Ovary (tissue), 3 donors: ENCODE data around the gene COQ8A.

Experiments used
- CTCF ChIP-seq, 3 donors: fragments of 450-650 bp in 2 of 3; fragments of 200-600 bp in 1 of 3; IDR thresholded peaks; one replicate each; pipeline versions ENCODE4 v1.5.1 to v1.8.0; 2016 to 2022; ENCODE audit warnings: antibody characterized with exemption in 3 of 3, mild to moderate bottlenecking in 1 of 3
- EP300 ChIP-seq: sonication (generic); formaldehyde crosslinking; IDR thresholded peaks from one replicate; pipeline ENCODE4 v1.6.1; 2017; ENCODE audit warnings: antibody characterized with exemption
- donor health status: DM: no; HTN: no; CAD: no.

GRCh38 chr1:226952118-226952441 is 12.0 kb downstream of the COQ8A start:
- no peak for TF ChIP-seq EP300
- no peak for TF ChIP-seq CTCF (IDR thresholded peaks at IDR 0.05)
